Astrocyte (in vitro differentiated cells and primary cell): Measurements from ENCODE around the gene FAM50B.

Experiments used
- EZH2 ChIP-seq: IDR thresholded peaks from 2 replicates; pipeline ENCODE4 v1.6.1; 2012; ENCODE audit warnings: mild to moderate bottlenecking, low read length, inconsistent platforms; ENCODE audit not compliant: insufficient read depth
- TF ChIP-seq, protein P1 (sequence below): IDR thresholded peaks from 2 replicates; pipeline ENCODE4 v1.5.1; 2011; ENCODE audit warnings: low read depth, mild to moderate bottlenecking, inconsistent platforms, low read length, moderate library complexity; ENCODE audit not compliant: insufficient read depth

DNA sequence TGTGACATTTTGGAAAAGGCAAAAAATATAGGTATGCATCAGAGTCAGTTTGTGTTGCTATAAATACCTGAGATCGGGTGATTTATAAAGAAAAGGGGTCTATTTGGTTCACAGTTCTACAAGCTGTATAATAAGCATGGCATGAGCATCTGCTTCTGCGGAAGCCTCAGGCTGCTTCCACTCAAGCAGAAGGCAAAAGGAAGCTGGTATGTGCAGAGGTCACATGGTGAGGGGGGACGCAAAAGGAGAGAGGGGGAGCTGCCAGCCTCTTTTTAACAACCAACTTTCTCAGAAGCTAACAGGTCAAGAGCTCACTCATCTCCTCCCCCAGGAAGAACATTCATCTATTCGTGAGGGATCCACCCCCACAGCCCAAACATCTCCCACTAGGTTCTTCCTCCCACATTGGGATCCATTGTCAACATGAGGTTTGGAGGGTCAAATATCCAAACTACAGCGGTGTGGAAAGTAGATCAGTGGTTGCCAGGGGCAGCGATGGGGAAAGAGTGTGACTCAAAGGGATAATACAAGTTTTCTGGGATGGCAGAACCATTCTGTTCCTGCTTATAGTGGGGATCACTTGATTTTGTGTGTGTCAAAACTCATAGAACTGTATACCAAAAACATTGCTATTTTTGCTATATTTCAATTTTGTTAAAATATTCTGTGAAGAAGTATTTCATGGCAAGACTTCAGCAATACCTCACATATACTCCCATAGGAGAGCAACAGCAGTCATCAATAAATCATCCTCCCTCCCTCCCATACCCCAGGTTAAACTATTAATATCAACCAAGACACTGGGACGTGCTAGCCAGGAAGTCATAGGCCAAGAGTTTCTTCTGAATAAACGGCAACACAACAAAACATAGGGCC, 9.9 kb upstream of the FAM50B start:
- TF ChIP-seq, protein P1, sequence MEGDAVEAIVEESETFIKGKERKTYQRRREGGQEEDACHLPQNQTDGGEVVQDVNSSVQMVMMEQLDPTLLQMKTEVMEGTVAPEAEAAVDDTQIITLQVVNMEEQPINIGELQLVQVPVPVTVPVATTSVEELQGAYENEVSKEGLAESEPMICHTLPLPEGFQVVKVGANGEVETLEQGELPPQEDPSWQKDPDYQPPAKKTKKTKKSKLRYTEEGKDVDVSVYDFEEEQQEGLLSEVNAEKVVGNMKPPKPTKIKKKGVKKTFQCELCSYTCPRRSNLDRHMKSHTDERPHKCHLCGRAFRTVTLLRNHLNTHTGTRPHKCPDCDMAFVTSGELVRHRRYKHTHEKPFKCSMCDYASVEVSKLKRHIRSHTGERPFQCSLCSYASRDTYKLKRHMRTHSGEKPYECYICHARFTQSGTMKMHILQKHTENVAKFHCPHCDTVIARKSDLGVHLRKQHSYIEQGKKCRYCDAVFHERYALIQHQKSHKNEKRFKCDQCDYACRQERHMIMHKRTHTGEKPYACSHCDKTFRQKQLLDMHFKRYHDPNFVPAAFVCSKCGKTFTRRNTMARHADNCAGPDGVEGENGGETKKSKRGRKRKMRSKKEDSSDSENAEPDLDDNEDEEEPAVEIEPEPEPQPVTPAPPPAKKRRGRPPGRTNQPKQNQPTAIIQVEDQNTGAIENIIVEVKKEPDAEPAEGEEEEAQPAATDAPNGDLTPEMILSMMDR, result no peak
- TF ChIP-seq EZH2, result no peak
